ENCODE measurements around the gene CSF1.

CSF1 gene

DNA sequence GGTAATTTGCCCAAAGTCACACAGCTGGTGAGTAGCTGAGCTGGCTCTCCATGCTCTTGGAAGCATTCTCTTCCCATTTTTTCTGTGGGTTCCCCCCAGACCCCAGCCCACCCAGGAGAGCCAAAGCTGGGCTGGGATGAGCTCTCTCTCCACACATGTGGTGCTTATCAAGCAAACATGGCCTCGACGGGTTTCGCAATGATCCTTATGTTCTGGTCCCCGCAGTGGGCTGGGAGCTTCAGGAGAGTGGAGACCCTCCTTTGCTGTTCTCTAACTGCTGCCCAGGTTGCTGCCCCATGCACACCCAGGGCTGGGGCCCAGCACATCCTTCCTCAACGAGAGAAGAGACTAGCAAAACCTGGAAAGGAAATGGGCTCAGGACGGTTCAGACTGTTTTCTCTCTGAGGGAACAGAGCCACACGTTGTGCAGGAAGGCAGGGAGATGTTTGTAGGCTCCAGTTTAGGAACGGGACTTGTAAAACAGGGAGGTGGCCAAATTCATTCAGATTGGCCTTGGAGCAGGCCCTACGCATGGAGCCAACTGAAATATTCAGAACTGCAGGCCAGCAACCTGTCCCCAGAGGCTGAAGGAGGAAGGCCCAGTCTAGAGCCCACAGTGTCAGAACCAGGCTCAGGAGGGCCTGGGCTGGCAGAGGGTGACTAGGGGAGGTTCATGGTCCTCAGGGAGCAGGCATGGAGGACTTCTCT lies 27.2 kb upstream of the CSF1 start:
- no peak for DNase-seq

DNA sequence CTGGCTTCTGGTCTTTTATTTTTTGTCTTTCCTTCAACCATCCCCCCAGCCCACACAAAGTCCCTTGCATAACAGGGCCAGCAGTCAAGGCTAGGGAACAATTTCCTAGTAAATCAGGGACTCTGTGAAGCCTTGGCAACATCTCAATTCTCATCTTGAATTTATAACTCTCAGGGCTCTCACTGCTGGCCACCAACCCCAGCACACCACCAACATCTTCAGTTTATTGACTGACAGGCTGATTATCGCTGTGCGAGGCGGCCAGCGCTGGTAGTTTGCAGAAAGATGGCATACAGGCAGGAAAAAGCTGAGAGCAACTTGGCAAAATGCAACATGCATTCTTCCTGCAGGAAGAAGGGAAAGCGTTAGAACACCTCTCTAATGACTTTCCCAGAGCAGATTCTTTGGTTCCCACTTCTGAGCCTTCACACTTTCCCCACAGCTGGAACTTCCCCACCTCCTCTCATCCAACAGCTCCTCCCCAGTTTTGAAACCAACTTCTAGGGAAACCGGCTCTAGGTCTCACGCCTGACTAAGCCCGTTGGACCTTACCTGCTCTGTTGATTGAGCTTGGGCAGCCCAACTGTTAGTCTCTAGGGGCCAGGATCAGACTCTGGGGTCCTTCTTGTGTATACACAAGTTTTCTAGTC lies 26.3 kb upstream of the CSF1 start:
- no peak for DNase-seq

- DNase-seq, result no peak
Measured at GRCh38 chr1:109885589-109885988, 25.1 kb upstream of the CSF1 start.

DNA sequence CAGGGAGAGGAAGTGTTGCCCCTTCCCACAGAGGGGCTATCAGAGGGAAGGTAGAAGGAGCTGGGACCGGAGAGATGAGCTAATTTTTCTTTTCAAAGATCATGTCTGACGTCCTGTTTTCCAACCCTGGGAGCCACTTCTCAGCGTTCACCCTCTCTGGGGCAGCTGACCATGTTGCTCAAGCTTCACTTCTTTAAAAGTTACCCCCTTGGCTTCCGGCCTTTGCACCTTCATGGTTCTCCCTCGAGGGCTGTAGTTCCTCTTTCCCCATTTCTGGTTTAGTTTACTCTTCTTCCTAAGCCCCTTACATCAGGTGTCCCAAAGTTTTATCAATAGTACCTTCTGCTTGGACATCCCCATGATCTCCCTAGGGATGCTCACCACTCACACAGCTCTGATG lies 23.8 kb upstream of the CSF1 start:
- DNase-seq, result no peak

GRCh38 chr1:109887271-109887670 lies 23.4 kb upstream of the CSF1 start:
- DNase-seq, result no peak

DNA sequence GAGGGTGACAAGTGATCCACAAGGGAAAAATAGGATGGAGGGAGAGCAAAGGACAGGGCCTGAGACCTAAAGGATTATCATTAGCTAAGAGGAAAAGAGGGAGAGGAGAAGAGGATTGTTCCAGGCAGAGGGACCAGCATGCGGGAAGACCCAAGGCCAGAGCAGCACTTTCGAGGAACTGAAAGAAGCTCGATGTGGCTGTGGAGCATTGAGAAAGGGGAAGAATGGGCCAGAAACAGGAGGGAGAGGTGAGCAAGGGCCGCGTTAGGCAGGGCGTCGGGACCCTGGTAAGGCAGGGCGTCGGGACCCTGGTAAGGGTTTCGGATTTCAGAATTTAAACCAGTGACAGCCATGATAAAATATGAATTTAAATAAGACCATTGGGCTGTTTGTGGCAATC lies 22.8 kb upstream of the CSF1 start:
- no peak for DNase-seq

- no peak for DNase-seq
Measured at GRCh38 chr1:109889094-109889493, 21.6 kb upstream of the CSF1 start.

- no peak for DNase-seq
Measured at GRCh38 chr1:109890115-109890953, 20.3 kb upstream of the CSF1 start.

DNA sequence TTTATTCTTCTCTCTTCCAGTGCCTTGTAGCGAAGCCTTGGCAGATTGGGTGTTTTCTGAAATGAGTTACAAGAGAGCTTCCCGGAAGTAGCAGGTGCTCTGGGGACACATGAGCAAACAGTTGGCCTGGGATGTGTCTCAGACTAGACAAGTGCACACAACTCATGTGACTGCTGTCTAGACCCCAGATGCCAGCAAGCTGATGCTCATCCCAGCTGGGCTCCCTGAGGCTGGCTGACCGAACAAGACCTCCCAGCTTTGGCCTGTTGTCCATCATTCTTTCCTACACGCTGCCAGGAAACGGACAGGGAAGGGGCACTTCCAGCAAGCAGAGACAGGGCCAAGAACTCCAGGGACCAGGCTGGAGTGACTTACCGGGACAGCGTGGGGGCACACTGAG lies 18.7 kb upstream of the CSF1 start:
- DNase-seq, result no peak

GRCh38 chr1:109892561-109893368 lies 17.9 kb upstream of the CSF1 start:
- DNase-seq, result no peak

GRCh38 chr1:109893532-109894171 lies 17.0 kb upstream of the CSF1 start:
- no peak for DNase-seq

DNA sequence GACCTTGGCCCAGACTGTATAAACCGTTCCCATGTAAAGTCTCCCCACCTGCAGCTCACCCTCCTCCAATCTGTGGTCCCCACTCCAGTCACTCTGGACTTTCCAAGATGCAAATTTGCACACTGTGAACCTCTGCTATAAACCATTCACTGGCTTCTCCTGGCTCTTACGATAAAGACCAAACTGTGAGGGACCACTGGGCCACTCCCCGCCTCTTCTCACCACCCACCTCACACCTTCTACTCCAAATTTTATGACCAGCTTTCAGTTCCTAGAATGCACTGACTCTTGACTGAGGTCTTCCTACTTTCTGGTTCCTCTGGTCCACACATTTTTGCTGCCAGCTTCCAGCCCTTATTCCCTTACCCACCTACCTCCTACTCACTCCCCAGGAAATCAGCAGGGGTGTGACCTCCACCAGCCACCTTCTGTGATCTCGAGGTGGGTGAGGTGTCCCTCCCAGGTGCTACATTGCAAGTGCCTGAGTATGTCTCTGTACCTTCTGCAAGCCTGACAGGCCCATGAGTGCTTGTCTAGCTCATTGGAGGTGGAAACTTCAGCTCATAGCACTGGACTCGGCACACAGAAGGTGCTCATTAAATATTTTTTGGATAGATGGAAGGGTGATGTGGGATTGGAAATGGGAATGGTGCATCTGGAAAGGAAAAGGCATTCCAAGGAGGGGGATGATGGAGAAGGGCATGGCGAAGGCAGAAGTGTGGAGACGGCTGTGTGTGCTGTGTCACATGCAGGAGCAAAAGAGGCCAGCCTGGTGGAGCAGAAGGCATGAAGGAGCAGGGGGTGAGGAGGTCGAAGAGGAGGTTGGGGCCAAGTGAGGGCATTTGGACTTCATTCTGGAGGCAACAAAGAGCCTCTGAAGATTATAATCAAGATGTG lies 15.6 kb upstream of the CSF1 start:
- no peak for DNase-seq

DNA sequence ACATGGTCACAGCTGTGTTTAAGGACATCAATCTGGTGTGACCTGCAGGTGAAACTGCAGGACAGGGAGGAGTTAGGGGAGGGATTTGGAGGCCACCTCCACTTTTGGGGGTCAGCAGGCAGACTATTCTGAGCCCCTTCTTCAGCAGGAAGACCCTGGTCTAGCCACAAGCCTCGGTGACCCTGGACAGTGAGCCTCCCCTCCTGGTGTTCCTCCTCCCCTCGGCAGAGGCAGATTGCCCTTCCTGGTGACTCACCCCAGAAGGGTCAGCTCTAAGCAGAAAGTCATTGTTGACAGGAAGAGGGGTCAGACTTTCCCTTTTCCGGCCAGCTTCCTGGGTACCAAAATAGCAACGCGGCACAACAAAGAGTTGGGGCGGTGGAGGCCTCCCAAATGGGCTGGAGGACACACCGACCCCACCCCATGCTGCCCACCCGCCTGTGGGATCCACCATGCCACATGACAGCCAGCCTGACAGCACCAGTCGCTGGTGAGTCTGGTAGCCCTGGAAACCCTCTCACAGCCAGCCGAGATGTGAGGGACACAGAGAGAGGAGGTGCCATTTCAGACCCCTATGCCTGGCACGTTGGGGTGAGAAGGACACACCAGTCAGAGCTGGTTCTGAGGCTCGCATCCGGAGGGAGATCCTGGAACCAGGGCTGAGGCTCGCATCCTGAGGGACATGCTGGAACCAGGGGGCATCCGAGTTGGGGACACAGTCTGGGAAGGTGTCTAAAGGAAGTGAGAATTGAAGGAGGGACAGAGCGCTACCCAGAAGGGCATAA lies 14.7 kb upstream of the CSF1 start:
- no peak for DNase-seq

- no peak for DNase-seq
Measured at GRCh38 chr1:109896681-109897080, 14.0 kb upstream of the CSF1 start.

GRCh38 chr1:109897259-109897955 lies 13.2 kb upstream of the CSF1 start:
- no peak for DNase-seq

DNA sequence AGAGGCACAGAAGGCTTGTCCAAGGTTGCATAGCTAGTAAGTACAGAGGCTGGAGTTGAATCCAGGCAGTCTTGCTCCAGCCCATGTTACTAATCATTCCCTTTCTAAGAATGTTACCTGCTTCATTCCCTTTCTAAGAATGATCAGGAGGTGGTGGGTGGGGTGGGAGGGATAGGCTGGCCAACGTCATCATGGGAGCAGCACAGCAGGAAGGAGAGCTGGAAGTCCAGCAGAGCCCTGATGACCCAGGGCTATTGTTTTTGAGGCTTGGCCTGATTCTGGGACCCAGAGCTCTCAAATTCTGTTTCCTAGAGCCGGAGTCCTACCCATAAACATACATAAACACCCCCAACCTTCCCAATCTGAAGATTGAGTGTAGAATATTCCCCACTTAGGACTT lies 11.8 kb upstream of the CSF1 start:
- DNase-seq, result no peak

DNA sequence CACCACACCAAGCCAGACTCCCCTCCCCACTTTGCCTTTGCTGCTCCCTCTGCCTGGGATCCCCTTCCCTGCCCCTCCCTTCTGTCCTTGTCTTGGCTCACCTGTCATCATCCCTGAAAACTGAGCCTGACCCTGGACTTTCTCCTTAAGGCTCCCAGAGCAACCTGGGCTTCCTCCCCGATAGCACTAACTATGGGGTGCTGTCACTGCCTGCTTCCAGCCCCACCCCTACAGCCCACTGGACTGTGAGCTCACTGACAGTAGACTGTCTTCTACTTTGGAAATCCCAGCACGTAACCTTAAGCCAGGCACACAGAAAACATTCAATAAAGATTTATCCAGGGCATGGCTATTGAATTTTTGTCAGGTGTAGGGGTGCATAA lies 9.5 kb upstream of the CSF1 start:
- DNase-seq, result no peak

GRCh38 chr1:109901524-109902145 lies 9.0 kb upstream of the CSF1 start:
- no peak for DNase-seq

DNA sequence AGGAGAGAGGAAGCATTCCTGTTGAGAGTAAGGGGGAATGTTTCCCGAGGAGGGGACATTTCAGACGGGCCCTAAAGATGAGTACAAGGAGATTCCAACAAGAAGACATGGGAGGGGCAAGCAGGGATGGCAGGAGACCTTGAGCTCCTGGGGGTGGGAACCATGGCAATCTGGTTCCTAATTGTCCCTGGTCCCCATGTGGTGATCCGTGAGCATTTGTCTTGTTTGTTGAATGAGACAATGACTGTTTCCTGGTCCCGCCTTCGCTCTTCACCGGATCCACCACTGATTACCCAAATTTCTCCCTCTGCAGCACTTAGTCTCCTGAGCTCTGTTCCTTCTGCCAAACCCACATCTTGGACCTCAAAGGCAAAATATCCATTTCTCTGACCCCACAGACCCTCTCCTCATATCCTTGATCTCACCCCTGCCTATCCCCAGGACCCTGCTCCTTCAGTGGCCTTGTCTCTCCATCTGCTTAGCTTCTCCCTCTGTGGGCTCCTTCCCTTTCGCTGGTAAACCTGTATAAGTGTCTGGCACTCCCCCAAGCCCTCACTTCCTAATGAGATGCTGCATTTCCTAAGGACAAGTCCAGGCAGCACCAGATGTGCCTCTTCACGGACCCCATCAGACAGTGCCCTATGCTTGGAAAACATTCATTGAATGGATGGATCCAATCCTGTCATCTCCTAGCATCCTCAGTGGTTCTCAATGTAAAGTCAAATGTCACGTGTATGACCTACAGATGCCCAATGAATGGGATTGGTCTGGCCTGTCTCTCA lies 8.3 kb upstream of the CSF1 start:
- DNase-seq, result no peak
